ENCODE measurements around the gene COL23A1.

Gene COL23A1

GRCh38 chr5:178475422-178475821 is 114.8 kb downstream of the COL23A1 start:
- DNase-seq (ENCODE audit: low read depth): no peak

- no peak for DNase-seq (ENCODE audit: low read depth)
Observed at GRCh38 chr5:178474562-178475184, 115.5 kb downstream of the COL23A1 start.

- no peak for DNase-seq (ENCODE audit: low read depth)
Observed at GRCh38 chr5:178473854-178474253, 116.3 kb downstream of the COL23A1 start.

- DNase-seq (ENCODE audit: low read depth): no peak
Observed at GRCh38 chr5:178472138-178472537, 118.1 kb downstream of the COL23A1 start.

GRCh38 chr5:178471711-178472110 is 118.5 kb downstream of the COL23A1 start:
- no peak for DNase-seq (ENCODE audit: low read depth)

- DNase-seq (ENCODE audit: low read depth): no peak
Observed at GRCh38 chr5:178470760-178471025, 119.5 kb downstream of the COL23A1 start.

GRCh38 chr5:178469975-178470759 is 120.0 kb downstream of the COL23A1 start:
- DNase-seq (ENCODE audit: low read depth): no peak

- DNase-seq (ENCODE audit: low read depth): no peak
Observed at GRCh38 chr5:178469011-178469974, 120.9 kb downstream of the COL23A1 start.

- no peak for DNase-seq (ENCODE audit: low read depth)
Observed at GRCh38 chr5:178468196-178468685, 122.0 kb downstream of the COL23A1 start.

- no peak for DNase-seq (ENCODE audit: low read depth)
Observed at GRCh38 chr5:178467568-178468195, 122.5 kb downstream of the COL23A1 start.

- DNase-seq (ENCODE audit: low read depth): no peak
Observed at GRCh38 chr5:178467205-178467567, 123.0 kb downstream of the COL23A1 start.

GRCh38 chr5:178466342-178466741 is 123.9 kb downstream of the COL23A1 start:
- no peak for DNase-seq (ENCODE audit: low read depth)

- no peak for DNase-seq (ENCODE audit: low read depth)
Observed at GRCh38 chr5:178465861-178466288, 124.3 kb downstream of the COL23A1 start.

GRCh38 chr5:178465228-178465860 is 124.8 kb downstream of the COL23A1 start:
- DNase-seq (ENCODE audit: low read depth): no peak

GRCh38 chr5:178464431-178465048 is 125.7 kb downstream of the COL23A1 start:
- DNase-seq (ENCODE audit: low read depth): no peak

GRCh38 chr5:178463321-178464155 is 126.7 kb downstream of the COL23A1 start:
- no peak for DNase-seq (ENCODE audit: low read depth)

GRCh38 chr5:178462816-178463215 is 127.4 kb downstream of the COL23A1 start:
- DNase-seq (ENCODE audit: low read depth): no peak

GRCh38 chr5:178462076-178462475 is 128.1 kb downstream of the COL23A1 start:
- no peak for DNase-seq (ENCODE audit: low read depth)

- DNase-seq (ENCODE audit: low read depth): no peak
Observed at GRCh38 chr5:178461004-178461730, 129.0 kb downstream of the COL23A1 start.

GRCh38 chr5:178460598-178460997 is 129.6 kb downstream of the COL23A1 start:
- DNase-seq (ENCODE audit: low read depth): no peak
